Stimulated activated CD8-positive, alpha-beta memory T cell treated with anti-CD3 and anti-CD28 coated beads, Interleukin-7, amount 100 ng/mL, for 1 hour (primary cell): Measurements from ENCODE around the gene TMEFF1.
"Not testable (repeated sequence)": the region's sequence is repeated elsewhere in the genome, so short reads cannot be mapped to it uniquely, and the experiment has no call there.

Experiments used
- DNase-seq, 2 donors: peaks; one replicate each; pipeline ENCODE4 v3.0.0-alpha.2; 2020; ENCODE audit warnings: low read depth in 2 of 2

The TMEFF1 gene

GRCh38 chr9:100489836-100490235 lies 16.9 kb downstream of the TMEFF1 start:
- DNase-seq: no peak

GRCh38 chr9:100492952-100493351 lies 20.0 kb downstream of the TMEFF1 start:
- no peak for DNase-seq

- DNase-seq: no peak
Measured at GRCh38 chr9:100498592-100498991, 25.6 kb downstream of the TMEFF1 start.

GRCh38 chr9:100499460-100499859 lies 26.5 kb downstream of the TMEFF1 start:
- DNase-seq: no peak

GRCh38 chr9:100499866-100500265 lies 26.9 kb downstream of the TMEFF1 start:
- DNase-seq: no peak

GRCh38 chr9:100505564-100506159 lies 32.7 kb downstream of the TMEFF1 start:
- peak in 1 of 2 donors; percentile 39 for DNase-seq

- DNase-seq: not testable (repeated sequence)
Measured at GRCh38 chr9:100507350-100507749, 34.4 kb downstream of the TMEFF1 start.

- DNase-seq: no peak
Measured at GRCh38 chr9:100511205-100511604, 38.3 kb downstream of the TMEFF1 start.

- no peak for DNase-seq
Measured at GRCh38 chr9:100515578-100516494, 42.9 kb downstream of the TMEFF1 start.

GRCh38 chr9:100521282-100521681 lies 48.3 kb downstream of the TMEFF1 start:
- no peak for DNase-seq

GRCh38 chr9:100525563-100525962 lies 52.6 kb downstream of the TMEFF1 start:
- no peak for DNase-seq

- DNase-seq: not testable (repeated sequence)
Measured at GRCh38 chr9:100527180-100527794, 54.3 kb downstream of the TMEFF1 start.

- no peak for DNase-seq
Measured at GRCh38 chr9:100534401-100534800, 61.5 kb downstream of the TMEFF1 start.

GRCh38 chr9:100540327-100540726 lies 67.4 kb downstream of the TMEFF1 start:
- no peak for DNase-seq

- no peak for DNase-seq
Measured at GRCh38 chr9:100549048-100549447, 76.1 kb downstream of the TMEFF1 start.

GRCh38 chr9:100554935-100555401 lies 82.0 kb downstream of the TMEFF1 start:
- no peak for DNase-seq

GRCh38 chr9:100555471-100555870 lies 82.5 kb downstream of the TMEFF1 start:
- DNase-seq: no peak

- DNase-seq: no peak
Measured at GRCh38 chr9:100557053-100557452, 84.1 kb downstream of the TMEFF1 start.

GRCh38 chr9:100561256-100561655 lies 88.3 kb downstream of the TMEFF1 start:
- DNase-seq: no peak

- DNase-seq: no peak
Measured at GRCh38 chr9:100567856-100568255, 94.9 kb downstream of the TMEFF1 start.

GRCh38 chr9:100573655-100574260 lies 100.8 kb downstream of the TMEFF1 start:
- no peak for DNase-seq

GRCh38 chr9:100575006-100575405 lies 102.1 kb downstream of the TMEFF1 start:
- DNase-seq: no peak
